ENCODE results near the gene PCED1B.
A peak's percentile ranks its signal among the peaks of the same experiment; 100 is the strongest.
"Not testable (repeated sequence)": the region's sequence is repeated elsewhere in the genome, so short reads cannot be mapped to it uniquely, and the experiment has no call there.

The PCED1B gene

DNA sequence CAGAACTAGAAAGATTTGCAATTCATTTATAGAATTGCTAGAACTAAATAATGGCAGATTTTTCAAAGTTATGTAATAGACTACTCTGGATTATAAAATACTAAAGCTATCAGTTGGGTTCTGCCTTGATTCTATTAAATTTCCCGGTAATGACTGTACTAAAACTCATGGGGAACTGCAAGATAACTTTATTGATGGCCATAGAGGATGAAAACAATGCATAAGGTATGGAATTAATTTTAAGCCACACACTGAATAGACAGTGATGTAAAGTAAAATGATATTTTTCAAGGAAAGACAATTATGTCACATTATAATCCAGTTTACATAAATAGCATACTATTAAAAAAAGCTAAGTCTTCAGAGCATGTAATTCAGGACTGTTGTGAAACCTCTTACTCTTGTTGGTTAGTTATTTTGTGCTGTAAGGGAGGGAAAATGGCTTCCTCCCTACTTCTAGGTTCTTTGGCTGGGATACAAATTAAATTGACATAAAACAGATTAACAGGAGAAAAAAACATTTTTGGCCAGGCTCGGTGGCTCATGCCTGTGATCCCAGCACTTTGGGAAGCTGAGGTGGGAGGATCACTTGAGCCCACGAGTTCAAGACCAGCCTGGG is 134.7 kb downstream of the PCED1B start:
- ATAC-seq (ENCODE audit: low read depth): no peak

DNA sequence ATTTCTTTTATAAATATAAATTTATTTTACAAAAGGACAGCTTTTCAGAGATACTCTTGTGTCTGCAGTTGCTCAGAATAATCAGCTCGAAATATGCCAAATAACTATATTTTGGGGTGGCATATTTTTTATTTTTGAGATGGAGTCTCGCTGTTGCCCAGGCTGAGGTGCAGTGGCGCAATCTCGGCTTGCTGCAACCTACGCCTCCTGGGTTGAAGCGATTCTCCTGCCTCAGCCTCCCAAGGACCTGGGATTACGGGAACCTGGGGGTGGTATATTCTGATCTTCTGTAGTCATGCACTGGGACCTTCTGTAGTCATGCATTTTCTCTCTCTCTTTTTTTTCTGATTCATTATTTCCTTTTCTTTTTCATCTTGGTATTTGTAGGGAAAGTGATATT is 135.3 kb downstream of the PCED1B start:
- no peaks in the 10 kb centered on the region for H3K27me3 ChIP-seq (ENCODE audit: insufficient read depth, poor library complexity, severe bottlenecking)
- no peak overlapping the region for H3K4me3 ChIP-seq (ENCODE audit: severe bottlenecking)
- no peak overlapping the region for H3K27ac ChIP-seq (ENCODE audit: poor library complexity, severe bottlenecking)
- peaks cover 40% of the 10 kb centered on the region for H3K4me1 ChIP-seq (ENCODE audit: insufficient read depth, poor library complexity, severe bottlenecking)
- no peaks in the 10 kb centered on the region for H3K36me3 ChIP-seq (ENCODE audit: low read depth)
- no peaks in the 10 kb centered on the region for H3K9me3 ChIP-seq (ENCODE audit: severe bottlenecking)
- TF ChIP-seq, protein P1, sequence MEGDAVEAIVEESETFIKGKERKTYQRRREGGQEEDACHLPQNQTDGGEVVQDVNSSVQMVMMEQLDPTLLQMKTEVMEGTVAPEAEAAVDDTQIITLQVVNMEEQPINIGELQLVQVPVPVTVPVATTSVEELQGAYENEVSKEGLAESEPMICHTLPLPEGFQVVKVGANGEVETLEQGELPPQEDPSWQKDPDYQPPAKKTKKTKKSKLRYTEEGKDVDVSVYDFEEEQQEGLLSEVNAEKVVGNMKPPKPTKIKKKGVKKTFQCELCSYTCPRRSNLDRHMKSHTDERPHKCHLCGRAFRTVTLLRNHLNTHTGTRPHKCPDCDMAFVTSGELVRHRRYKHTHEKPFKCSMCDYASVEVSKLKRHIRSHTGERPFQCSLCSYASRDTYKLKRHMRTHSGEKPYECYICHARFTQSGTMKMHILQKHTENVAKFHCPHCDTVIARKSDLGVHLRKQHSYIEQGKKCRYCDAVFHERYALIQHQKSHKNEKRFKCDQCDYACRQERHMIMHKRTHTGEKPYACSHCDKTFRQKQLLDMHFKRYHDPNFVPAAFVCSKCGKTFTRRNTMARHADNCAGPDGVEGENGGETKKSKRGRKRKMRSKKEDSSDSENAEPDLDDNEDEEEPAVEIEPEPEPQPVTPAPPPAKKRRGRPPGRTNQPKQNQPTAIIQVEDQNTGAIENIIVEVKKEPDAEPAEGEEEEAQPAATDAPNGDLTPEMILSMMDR (IDR thresholded peaks at IDR 0.05; ENCODE audit: poor library complexity, severe bottlenecking): no peak
- ATAC-seq (ENCODE audit: low read depth): no peak
- DNase-seq (ENCODE audit: low spot score): no peak

More for the DNA sequence above, 134.7 kb downstream of the PCED1B start:
- Histone ChIP-seq H3K27me3 (ENCODE audit: insufficient read depth, poor library complexity, severe bottlenecking) (no peaks in the 10 kb centered on the region), H3K36me3 (ENCODE audit: low read depth) (no peaks in the 10 kb centered on the region), H3K4me3 (ENCODE audit: severe bottlenecking) (no peak overlapping the region), H3K27ac (ENCODE audit: poor library complexity, severe bottlenecking) (peak overlapping the region; percentile 86), H3K9me3 (ENCODE audit: severe bottlenecking) (no peaks in the 10 kb centered on the region), H3K4me1 (ENCODE audit: insufficient read depth, poor library complexity, severe bottlenecking) (peaks cover 33% of the 10 kb centered on the region)
- no peak for DNase-seq (ENCODE audit: low spot score)
- TF ChIP-seq, protein P1 (IDR thresholded peaks at IDR 0.05; ENCODE audit: poor library complexity, severe bottlenecking): no peak

DNA sequence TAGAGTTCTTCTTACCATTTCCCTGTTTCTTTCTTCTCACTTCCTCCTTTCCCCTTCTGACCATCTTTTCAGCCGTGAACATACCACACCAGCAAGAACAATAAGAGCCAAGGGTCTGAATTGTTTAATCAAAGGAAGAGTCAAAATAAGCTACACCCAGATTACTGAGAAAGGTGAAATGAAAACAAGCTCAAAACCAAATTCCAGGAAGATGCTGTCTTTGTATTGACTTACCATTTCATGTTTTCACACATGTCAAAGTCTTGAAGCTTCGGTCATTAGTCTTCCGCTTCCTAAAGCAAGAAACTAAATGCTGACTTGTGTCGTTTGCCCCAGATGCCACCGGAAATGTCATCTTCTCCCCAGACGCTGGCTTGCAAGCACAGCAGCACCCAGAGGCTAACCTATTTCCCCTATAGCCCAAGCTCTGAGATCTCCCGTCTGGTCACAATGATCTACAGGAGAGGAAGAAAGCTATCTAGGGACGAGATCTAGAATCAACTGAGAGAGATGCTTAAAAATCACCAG is 136.8 kb downstream of the PCED1B start:
- ATAC-seq (ENCODE audit: low read depth) (no peak), DNase-seq (ENCODE audit: low spot score) (no peak)

DNA sequence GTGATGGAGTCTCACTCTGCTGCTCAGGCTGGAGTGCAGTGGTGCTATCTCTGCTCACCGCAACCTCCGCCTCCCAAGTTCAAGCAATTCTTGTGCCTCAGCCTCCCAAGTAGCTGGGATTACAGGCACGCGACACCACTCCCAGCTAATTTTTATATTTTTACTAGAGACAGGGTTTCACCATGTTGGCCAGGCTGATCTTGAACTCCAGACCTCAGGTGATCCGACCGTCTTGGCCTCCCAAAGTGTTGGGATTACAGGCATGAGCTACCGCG is 138.1 kb downstream of the PCED1B start:
- H3K36me3 ChIP-seq (ENCODE audit: low read depth); H3K9me3 ChIP-seq (ENCODE audit: severe bottlenecking); H3K27me3 ChIP-seq (ENCODE audit: insufficient read depth, poor library complexity, severe bottlenecking); H3K4me3 ChIP-seq (ENCODE audit: severe bottlenecking); ATAC-seq (ENCODE audit: low read depth); DNase-seq (ENCODE audit: low spot score): not testable (repeated sequence)
- Histone ChIP-seq H3K4me1 (ENCODE audit: insufficient read depth, poor library complexity, severe bottlenecking) (peaks cover 56% of the 10 kb centered on the region), H3K27ac (ENCODE audit: poor library complexity, severe bottlenecking) (peak overlapping the region; percentile 82)

More for the DNA sequence above, 136.8 kb downstream of the PCED1B start:
- TF ChIP-seq, protein P1 (IDR thresholded peaks at IDR 0.05; ENCODE audit: poor library complexity, severe bottlenecking): no peak
- H3K27ac ChIP-seq (ENCODE audit: poor library complexity, severe bottlenecking): peak overlapping the region; percentile 10
- peaks cover 54% of the 10 kb centered on the region for H3K4me1 ChIP-seq (ENCODE audit: insufficient read depth, poor library complexity, severe bottlenecking)
- H3K9me3 ChIP-seq (ENCODE audit: severe bottlenecking): no peaks in the 10 kb centered on the region
- H3K36me3 ChIP-seq (ENCODE audit: low read depth): no peaks in the 10 kb centered on the region
- H3K27me3 ChIP-seq (ENCODE audit: insufficient read depth, poor library complexity, severe bottlenecking): no peaks in the 10 kb centered on the region
- no peak overlapping the region for H3K4me3 ChIP-seq (ENCODE audit: severe bottlenecking)

DNA sequence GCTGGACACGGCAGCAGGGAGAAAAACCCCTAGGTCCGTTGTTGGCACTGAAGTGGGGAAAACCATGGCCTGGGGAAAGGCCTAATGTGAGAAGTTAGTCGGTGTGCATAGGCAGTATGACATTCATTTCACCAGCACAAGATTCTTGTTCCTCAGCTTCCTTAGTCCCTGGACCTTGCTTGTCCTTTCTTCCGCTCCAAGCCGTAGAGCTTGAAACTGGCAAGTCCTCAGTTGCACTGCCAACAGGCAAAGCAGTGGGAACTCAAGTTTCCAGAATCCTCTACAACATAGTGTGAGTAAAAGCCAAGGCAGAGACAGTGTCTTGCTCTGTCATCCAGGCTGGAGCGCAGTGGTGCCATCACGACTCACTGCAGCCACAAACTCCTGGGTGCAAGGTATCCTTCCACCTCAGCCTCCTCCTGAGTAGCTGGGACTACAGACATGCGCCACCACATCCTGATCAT is 138.8 kb downstream of the PCED1B start:
- no peak overlapping the region for H3K4me3 ChIP-seq (ENCODE audit: severe bottlenecking)
- TF ChIP-seq, protein P1 (IDR thresholded peaks at IDR 0.05; ENCODE audit: poor library complexity, severe bottlenecking): no peak

More for the DNA sequence above, 138.8 kb downstream of the PCED1B start:
- no peaks in the 10 kb centered on the region for H3K27me3 ChIP-seq (ENCODE audit: insufficient read depth, poor library complexity, severe bottlenecking)
- DNase-seq (ENCODE audit: low spot score) (no peak), ATAC-seq (ENCODE audit: low read depth) (no peak)
- peaks cover 55% of the 10 kb centered on the region for H3K4me1 ChIP-seq (ENCODE audit: insufficient read depth, poor library complexity, severe bottlenecking)
- H3K36me3 ChIP-seq (ENCODE audit: low read depth): no peaks in the 10 kb centered on the region
- no peaks in the 10 kb centered on the region for H3K9me3 ChIP-seq (ENCODE audit: severe bottlenecking)
- peak overlapping the region; percentile 82 for H3K27ac ChIP-seq (ENCODE audit: poor library complexity, severe bottlenecking)

Measured in RWPE2 (cell line).